H9 (cell line): ENCODE data around the gene IGF2BP2. TPM values are rescaled to one million over a fixed set of nuclear protein-coding genes. Genes with fewer than 3 reads are reported as not detected.
"Not testable (repeated sequence)": the region's sequence is repeated elsewhere in the genome, so short reads cannot be mapped to it uniquely, and the experiment has no call there.

Experiments used
- DNase-seq: peaks from one replicate; pipeline ENCODE4 v3.0.0-alpha.2; 2017
- H2AFZ ChIP-seq: one replicate; pipeline ENCODE4 v1.6.1; 2013; ENCODE audit warnings: mild to moderate bottlenecking, low read length, control low read depth, moderate library complexity
- H2AK5ac ChIP-seq: 2 replicates; pipeline ENCODE4 v1.6.1; 2013; ENCODE audit warnings: low read length, control low read depth, mixed read lengths; ENCODE audit not compliant: insufficient read length
- H2BK120ac ChIP-seq: one replicate; pipeline ENCODE4 v1.6.1; 2013; ENCODE audit warnings: low read depth, mild to moderate bottlenecking, low read length, control low read depth, inconsistent platforms; ENCODE audit not compliant: poor library complexity, severe bottlenecking
- H2BK12ac ChIP-seq: 2 replicates; pipeline ENCODE4 v1.6.1; 2013; ENCODE audit warnings: low read length, control low read depth, mixed read lengths, low read depth; ENCODE audit not compliant: insufficient read length
- H2BK15ac ChIP-seq: 2 replicates; pipeline ENCODE4 v1.6.1; 2013; ENCODE audit warnings: low read depth, low read length, control low read depth
- H2BK20ac ChIP-seq: one replicate; pipeline ENCODE4 v1.6.1; 2013; ENCODE audit warnings: low read depth, mild to moderate bottlenecking, low read length, control low read depth, inconsistent platforms; ENCODE audit not compliant: poor library complexity, severe bottlenecking
- H2BK5ac ChIP-seq: 2 replicates; pipeline ENCODE4 v1.6.1; 2013; ENCODE audit warnings: low read length, control low read depth, mixed read lengths; ENCODE audit not compliant: insufficient read length
- H3K14ac ChIP-seq: 2 replicates; pipeline ENCODE4 v1.6.1; 2013; ENCODE audit warnings: low read length, control low read depth; ENCODE audit not compliant: insufficient read depth
- H3K18ac ChIP-seq: 2 replicates; pipeline ENCODE4 v1.6.1; 2013; ENCODE audit warnings: low read depth, mild to moderate bottlenecking, mixed read lengths, low read length, control low read depth; ENCODE audit not compliant: insufficient read length
- H3K23ac ChIP-seq: 2 replicates; pipeline ENCODE4 v1.6.1; 2013; ENCODE audit warnings: low read length, control low read depth, mixed read lengths, low read depth; ENCODE audit not compliant: insufficient read length
- H3K23me2 ChIP-seq: 2 replicates; pipeline ENCODE4 v1.6.1; 2013; ENCODE audit warnings: low read depth, mild to moderate bottlenecking, mixed read lengths, low read length, control low read depth; ENCODE audit not compliant: insufficient read length, poor library complexity, severe bottlenecking
- H3K27ac ChIP-seq: 2 replicates; pipeline ENCODE4 v1.5.1; 2013; ENCODE audit warnings: low read length, control low read depth, mixed read lengths, low read depth; ENCODE audit not compliant: insufficient read length
- H3K27me3 ChIP-seq: 2 replicates; pipeline ENCODE4 v1.6.1; 2013; ENCODE audit warnings: low read length, control low read depth, inconsistent platforms; ENCODE audit not compliant: insufficient read depth
- H3K4ac ChIP-seq: 2 replicates; pipeline ENCODE4 v1.6.1; 2013; ENCODE audit warnings: low read depth, mild to moderate bottlenecking, control low read depth, inconsistent platforms, low read length, moderate library complexity
- H3K4me1 ChIP-seq: 2 replicates; pipeline ENCODE4 v1.6.1; 2013; ENCODE audit warnings: low read length, control low read depth, inconsistent platforms; ENCODE audit not compliant: insufficient read depth
- H3K4me2 ChIP-seq: 2 replicates; pipeline ENCODE4 v1.6.1; 2013; ENCODE audit warnings: low read length, control low read depth, mixed read lengths; ENCODE audit not compliant: insufficient read length, insufficient read depth
- H3K56ac ChIP-seq: 2 replicates; pipeline ENCODE4 v1.6.1; 2013; ENCODE audit warnings: low read depth, mild to moderate bottlenecking, mixed read lengths, low read length, control low read depth; ENCODE audit not compliant: insufficient read length
- H3K79me1 ChIP-seq: 2 replicates; pipeline ENCODE4 v1.6.1; 2013; ENCODE audit warnings: low read depth, mild to moderate bottlenecking, moderate library complexity, low read length, control low read depth, inconsistent platforms; ENCODE audit not compliant: insufficient read depth, poor library complexity, severe bottlenecking
- H3K79me2 ChIP-seq: 2 replicates; pipeline ENCODE4 v1.6.1; 2013; ENCODE audit warnings: low read length, control low read depth, inconsistent platforms; ENCODE audit not compliant: insufficient read depth
- H3K9ac ChIP-seq: 2 replicates; pipeline ENCODE4 v1.6.1; 2013; ENCODE audit warnings: low read length, control low read depth, mixed read lengths; ENCODE audit not compliant: insufficient read length; ENCODE audit errors: extremely low read depth
- H3K9me3 ChIP-seq: one replicate; pipeline ENCODE4 v1.6.1; 2013; ENCODE audit warnings: low read depth, low read length, inconsistent platforms; ENCODE audit not compliant: control insufficient read depth
- H3T11ph ChIP-seq: one replicate; pipeline ENCODE4 v1.6.1; 2013; ENCODE audit warnings: mild to moderate bottlenecking, low read length, control low read depth, inconsistent platforms
- H4K20me1 ChIP-seq: one replicate; pipeline ENCODE4 v1.6.1; 2013; ENCODE audit not compliant: control insufficient read depth, insufficient read length, insufficient read depth
- H4K5ac ChIP-seq: 2 replicates; pipeline ENCODE4 v1.6.1; 2013; ENCODE audit warnings: low read depth, mild to moderate bottlenecking, mixed read lengths, low read length, control low read depth; ENCODE audit not compliant: insufficient read length
- H4K8ac ChIP-seq: replicated peaks from 2 replicates; pipeline ENCODE4 v1.6.1; 2013; ENCODE audit warnings: low read length, control low read depth, mixed read lengths, low read depth; ENCODE audit not compliant: insufficient read length
- H4K91ac ChIP-seq: 2 replicates; pipeline ENCODE4 v1.6.1; 2013; ENCODE audit warnings: low read depth, mild to moderate bottlenecking, moderate library complexity, mixed read lengths, low read length, control low read depth; ENCODE audit not compliant: insufficient read length
- H3K27ac Mint-ChIP-seq, 3 experiments: 2 replicates in 2 of 3; 3 replicates in 1 of 3; pipeline ENCODE4 v1.8.0; 2020 to 2021; ENCODE audit warnings: mixed read lengths in 3 of 3, mild to moderate bottlenecking in 1 of 3, moderate library complexity in 1 of 3
- H3K27me3 Mint-ChIP-seq: 2 replicates; pipeline ENCODE4 v1.8.0; 2021; ENCODE audit warnings: low read depth, mild to moderate bottlenecking, moderate library complexity, mixed read lengths
- H3K36me3 Mint-ChIP-seq, 3 experiments: 2 replicates in 2 of 3; 3 replicates in 1 of 3; pipeline ENCODE4 v1.8.0; 2020 to 2021; ENCODE audit warnings: low read depth in 3 of 3, mixed read lengths in 3 of 3; ENCODE audit not compliant: insufficient read depth in 1 of 3
- H3K4me1 Mint-ChIP-seq, 2 experiments: 2 replicates each; pipeline ENCODE4 v1.8.0; 2020; ENCODE audit warnings: mixed read lengths in 2 of 2
- H3K4me3 Mint-ChIP-seq, 2 experiments: 2 replicates in 1 of 2; 3 replicates in 1 of 2; pipeline ENCODE4 v1.8.0; 2020 to 2021; ENCODE audit warnings: mild to moderate bottlenecking in 2 of 2, mixed read lengths in 2 of 2, moderate library complexity in 1 of 2
- H3K9me3 Mint-ChIP-seq, 2 experiments: 2 replicates in 1 of 2; 3 replicates in 1 of 2; pipeline ENCODE4 v1.8.0; 2020; ENCODE audit warnings: mild to moderate bottlenecking in 2 of 2, mixed read lengths in 2 of 2, moderate library complexity in 1 of 2
- CTCF ChIP-seq: fragments of 200-600 bp; sonication (generic); conservative IDR thresholded peaks from 3 replicates; pipeline ENCODE4 v1.8.0; 2021; ENCODE audit warnings: antibody characterized with exemption, mild to moderate bottlenecking
- WGBS: extraction: QIAGEN DNeasy Blood & Tissue Kit; methylation state at CpG from one replicate; pipeline ENCODE4 v1.1.7; 2013; ENCODE audit warnings: missing lambda C conversion rate, low lambda C conversion rate, mixed read lengths; ENCODE audit not compliant: insufficient read length; ENCODE audit errors: extremely low coverage; 5-methylcytosine and 5-hydroxymethylcytosine counted together
- total RNA-seq: library from RNA; stranded (reverse); gene quantifications from 2 replicates; pipeline ENCODE4 v1.2.1, GENCODE V29; 2021

The IGF2BP2 gene
- total RNA-seq, 1 experiment from 2014 or later = 130 TPM

- Mint-ChIP-seq H3K9me3 (no peaks in the 10 kb centered on the region; a peak in 1 of 5 replicates), H3K27ac (peak overlapping the region in 1 of 3 experiments; percentile 79; a peak in 3 of 7 replicates), H3K27me3 (peaks cover 2% of the 10 kb centered on the region), H3K4me3 (no peak overlapping the region; a peak in 1 of 5 replicates), H3K4me1 (peaks cover 6 to 8% of the 10 kb centered on the region in 2 experiments; a peak in 3 of 4 replicates), H3K36me3 (peaks cover 9 to 20% (median 19%) of the 10 kb centered on the region in 3 experiments)
- Histone ChIP-seq H2BK5ac (no peak overlapping the region), H3K4me1 (no peaks in the 10 kb centered on the region), H3K27ac (no peak overlapping the region), H3K4me2 (no peak overlapping the region), H2BK12ac (no peak overlapping the region), H3T11ph (no peak overlapping the region), H2BK20ac (no peak overlapping the region), H3K9me3 (no peaks in the 10 kb centered on the region), H3K79me1 (no peaks in the 10 kb centered on the region), H3K23me2 (no peaks in the 10 kb centered on the region), H3K79me2 (no peaks in the 10 kb centered on the region), H3K14ac (no peak overlapping the region; the same call in 1 of the 2 replicates), H2BK15ac (no peak overlapping the region), H4K5ac (no peak overlapping the region), H3K23ac (no peak overlapping the region), H3K4ac (no peak overlapping the region), H4K91ac (no peak overlapping the region), H3K56ac (no peak overlapping the region), H4K8ac (no peak overlapping the region), H3K9ac (no peak overlapping the region), H4K20me1 (no peaks in the 10 kb centered on the region), H3K18ac (no peak overlapping the region), H2AK5ac (no peak overlapping the region), H2AFZ (no peak overlapping the region), H2BK120ac (no peak overlapping the region), H3K27me3 (no peaks in the 10 kb centered on the region)
- DNase-seq = no peak
- TF ChIP-seq CTCF = no peak
- no CpG with 5 or more reads among the region's 7 CpGs for WGBS
Observed at GRCh38 chr3:185639632-185640206, 185.1 kb downstream of the IGF2BP2 start.

- H3K4ac ChIP-seq = not testable (repeated sequence)
Observed at GRCh38 chr3:185638651-185639050, 186.2 kb downstream of the IGF2BP2 start.

More at GRCh38 chr3:185638651-185639050, 186.2 kb downstream of the IGF2BP2 start:
- not testable (repeated sequence) for H3K9ac ChIP-seq, H3K4me2 ChIP-seq, H3K27ac ChIP-seq, H3K56ac ChIP-seq, H3K4me1 ChIP-seq, DNase-seq, H3K23ac ChIP-seq, H2BK120ac ChIP-seq, H3K23me2 ChIP-seq, H3K18ac ChIP-seq, H4K20me1 ChIP-seq, H2AFZ ChIP-seq, H2AK5ac ChIP-seq, H3K79me1 ChIP-seq, H2BK12ac ChIP-seq, H3K27me3 ChIP-seq, H3K27me3 Mint-ChIP-seq, H2BK20ac ChIP-seq, H3K14ac ChIP-seq, H2BK5ac ChIP-seq, H3K4me3 Mint-ChIP-seq, H3K27ac Mint-ChIP-seq, H3K9me3 ChIP-seq, H4K5ac ChIP-seq, H2BK15ac ChIP-seq, H4K8ac ChIP-seq, H3K4me1 Mint-ChIP-seq, H3K9me3 Mint-ChIP-seq, H3T11ph ChIP-seq, H3K79me2 ChIP-seq, H4K91ac ChIP-seq
- WGBS = no CpG with 5 or more reads among the region's 11 CpGs
- peaks cover 5 to 13% (median 11%) of the 10 kb centered on the region in 3 experiments; a peak in 6 of 7 replicates for H3K36me3 Mint-ChIP-seq
